Activated T-cell treated with anti-CD3 and anti-CD28 coated beads, Interleukin-2, amount 50 U/mL, for 24 hours (primary cell): Measurements from ENCODE around the gene CSNK1A1.
"Not testable (repeated sequence)": the region's sequence is repeated elsewhere in the genome, so short reads cannot be mapped to it uniquely, and the experiment has no call there.

Source experiments
- DNase-seq: peaks from one replicate; pipeline ENCODE4 v3.0.0-alpha.2; 2020
- H3K27ac Mint-ChIP-seq: 2 replicates; pipeline ENCODE4 v1.8.0; 2020; ENCODE audit warnings: mild to moderate bottlenecking, mixed read lengths
- H3K27me3 Mint-ChIP-seq: 2 replicates; pipeline ENCODE4 v1.8.0; 2020; ENCODE audit warnings: mixed read lengths
- H3K36me3 Mint-ChIP-seq: 2 replicates; pipeline ENCODE4 v1.8.0; 2020; ENCODE audit warnings: low read depth, mixed read lengths
- H3K4me1 Mint-ChIP-seq: 2 replicates; pipeline ENCODE4 v1.8.0; 2020; ENCODE audit warnings: low read depth, mixed read lengths
- H3K4me3 Mint-ChIP-seq: 2 replicates; pipeline ENCODE4 v1.8.0; 2020; ENCODE audit warnings: mild to moderate bottlenecking, moderate library complexity, mixed read lengths
- H3K9me3 Mint-ChIP-seq: 2 replicates; pipeline ENCODE4 v1.8.0; 2020; ENCODE audit warnings: mixed read lengths

The CSNK1A1 gene

GRCh38 chr5:149453618-149454415, 97.4 kb downstream of the CSNK1A1 start:
- no peak for DNase-seq
- peaks cover 1% of the 10 kb centered on the region for H3K4me1 Mint-ChIP-seq
- no peaks in the 10 kb centered on the region for H3K27me3 Mint-ChIP-seq
- H3K9me3 Mint-ChIP-seq, result no peaks in the 10 kb centered on the region
- H3K4me3 Mint-ChIP-seq, result no peak overlapping the region
- H3K36me3 Mint-ChIP-seq, result no peaks in the 10 kb centered on the region
- H3K27ac Mint-ChIP-seq, result no peak overlapping the region

DNA sequence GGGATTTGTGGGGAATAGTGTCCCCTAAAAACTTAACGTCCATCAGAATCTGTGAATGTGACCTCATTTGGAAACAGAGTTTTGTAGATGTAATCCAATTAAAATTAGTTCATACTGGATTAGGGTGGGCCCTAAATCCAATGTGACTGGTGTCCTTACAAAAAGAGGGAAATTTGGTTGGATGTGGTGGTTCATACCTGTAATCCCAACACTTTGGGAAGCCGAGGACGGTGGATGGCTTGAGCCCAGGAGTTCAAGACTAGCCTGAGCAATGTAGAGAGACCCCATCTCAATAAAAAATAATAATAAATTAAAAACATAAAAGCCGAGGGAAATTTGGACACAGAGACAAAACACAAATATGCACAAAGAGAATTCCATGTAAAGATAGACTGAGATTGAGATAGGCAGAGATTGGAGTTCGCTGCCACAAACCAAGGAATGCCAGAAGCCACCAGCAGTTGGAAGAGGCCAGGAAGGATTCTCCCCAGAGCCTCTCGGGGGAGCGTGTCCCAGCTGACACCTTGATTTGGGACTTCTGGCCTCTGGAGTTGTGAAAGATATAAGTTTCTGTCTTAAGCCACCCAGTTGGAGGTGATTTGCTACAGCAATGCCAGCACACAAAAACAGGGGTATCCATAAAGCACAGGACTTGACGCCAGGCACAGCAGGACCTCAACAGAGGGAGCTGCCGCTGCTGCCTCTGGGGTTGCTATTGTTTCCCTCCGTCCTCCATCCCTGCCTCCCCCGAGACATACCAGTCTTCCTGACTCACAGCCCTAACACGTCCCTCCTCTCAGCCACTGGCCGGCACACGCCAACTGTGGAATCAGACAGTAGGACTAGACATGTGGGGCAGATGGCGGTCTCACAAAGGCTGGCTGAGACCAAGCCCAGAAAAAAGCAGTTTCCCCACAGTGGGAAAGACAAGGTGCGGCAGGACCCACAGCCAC, 98.3 kb downstream of the CSNK1A1 start:
- Mint-ChIP-seq H3K27me3 (no peaks in the 10 kb centered on the region), H3K4me3 (no peak overlapping the region), H3K4me1 (peaks cover 1% of the 10 kb centered on the region), H3K27ac (no peak overlapping the region), H3K36me3 (no peaks in the 10 kb centered on the region), H3K9me3 (no peaks in the 10 kb centered on the region)
- no peak for DNase-seq

GRCh38 chr5:149452007-149452664, 99.1 kb downstream of the CSNK1A1 start:
- Mint-ChIP-seq H3K27me3 (no peaks in the 10 kb centered on the region), H3K36me3 (no peaks in the 10 kb centered on the region), H3K27ac (no peak overlapping the region), H3K4me3 (no peak overlapping the region), H3K9me3 (no peaks in the 10 kb centered on the region), H3K4me1 (peaks cover 1% of the 10 kb centered on the region)
- DNase-seq, result no peak

- DNase-seq, result no peak
- Mint-ChIP-seq H3K27ac (no peak overlapping the region), H3K36me3 (no peaks in the 10 kb centered on the region), H3K4me3 (no peak overlapping the region), H3K4me1 (no peaks in the 10 kb centered on the region), H3K27me3 (no peaks in the 10 kb centered on the region), H3K9me3 (no peaks in the 10 kb centered on the region)
These were observed 101.0 kb downstream of the CSNK1A1 start for GRCh38 chr5:149450199-149450598.

DNA sequence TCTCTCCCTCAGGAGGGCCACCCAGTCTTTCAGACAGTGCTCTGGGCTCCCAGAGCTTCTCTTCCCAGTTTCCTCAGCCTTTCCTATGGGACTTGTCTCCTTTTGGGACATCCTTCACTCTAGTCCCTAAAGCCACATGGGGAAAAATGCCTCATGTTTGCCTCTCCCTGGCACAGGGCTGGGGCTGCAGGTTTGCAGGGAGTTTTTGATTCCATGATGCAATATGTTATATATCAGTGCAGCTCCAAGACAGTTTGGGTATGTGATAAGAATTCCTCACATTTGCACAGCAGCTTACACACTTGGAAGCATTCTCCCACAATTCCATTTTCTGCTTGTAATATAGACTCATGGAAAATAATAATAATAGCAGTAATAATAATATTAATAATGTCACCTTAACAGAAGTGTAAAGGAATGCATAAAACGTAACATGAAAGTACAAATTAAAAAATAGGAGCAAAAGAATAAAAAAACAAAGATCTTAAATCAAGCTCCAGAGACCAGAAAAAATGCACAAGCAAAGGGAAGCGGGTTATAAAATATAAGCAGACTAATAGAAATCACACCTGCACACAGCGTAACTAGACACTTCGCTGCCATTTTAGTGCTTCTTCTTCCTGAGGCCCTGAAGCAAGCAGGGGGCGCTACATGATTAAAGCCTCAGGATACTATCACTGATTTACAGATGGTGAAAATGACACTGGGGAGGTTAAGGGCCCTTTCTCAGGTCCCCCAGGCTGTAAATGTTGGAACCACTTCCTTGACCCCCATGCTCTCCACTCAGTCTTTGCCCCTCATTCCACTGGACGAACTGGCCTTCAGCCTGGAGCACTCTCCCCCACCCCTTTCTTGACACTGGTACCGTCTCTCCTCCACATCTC, 102.2 kb downstream of the CSNK1A1 start:
- H3K4me3 Mint-ChIP-seq, result no peak overlapping the region
- H3K4me1 Mint-ChIP-seq, result no peaks in the 10 kb centered on the region

GRCh38 chr5:149448431-149448830, 102.8 kb downstream of the CSNK1A1 start:
- DNase-seq, result no peak
- H3K27ac Mint-ChIP-seq, result no peak overlapping the region
- H3K36me3 Mint-ChIP-seq, result no peaks in the 10 kb centered on the region
- no peaks in the 10 kb centered on the region for H3K4me1 Mint-ChIP-seq
- H3K27me3 Mint-ChIP-seq, result no peaks in the 10 kb centered on the region
- no peak overlapping the region for H3K4me3 Mint-ChIP-seq
- no peaks in the 10 kb centered on the region for H3K9me3 Mint-ChIP-seq

More for the DNA sequence above, 102.2 kb downstream of the CSNK1A1 start:
- Mint-ChIP-seq H3K36me3 (no peaks in the 10 kb centered on the region), H3K9me3 (no peaks in the 10 kb centered on the region), H3K27ac (no peak overlapping the region), H3K27me3 (no peaks in the 10 kb centered on the region)
- no peak for DNase-seq

- Mint-ChIP-seq H3K9me3 (no peaks in the 10 kb centered on the region), H3K27me3 (no peaks in the 10 kb centered on the region), H3K4me1 (no peaks in the 10 kb centered on the region), H3K4me3 (no peak overlapping the region), H3K27ac (no peak overlapping the region), H3K36me3 (no peaks in the 10 kb centered on the region)
- DNase-seq, result no peak
These were observed 103.6 kb downstream of the CSNK1A1 start for GRCh38 chr5:149447373-149448367.

DNA sequence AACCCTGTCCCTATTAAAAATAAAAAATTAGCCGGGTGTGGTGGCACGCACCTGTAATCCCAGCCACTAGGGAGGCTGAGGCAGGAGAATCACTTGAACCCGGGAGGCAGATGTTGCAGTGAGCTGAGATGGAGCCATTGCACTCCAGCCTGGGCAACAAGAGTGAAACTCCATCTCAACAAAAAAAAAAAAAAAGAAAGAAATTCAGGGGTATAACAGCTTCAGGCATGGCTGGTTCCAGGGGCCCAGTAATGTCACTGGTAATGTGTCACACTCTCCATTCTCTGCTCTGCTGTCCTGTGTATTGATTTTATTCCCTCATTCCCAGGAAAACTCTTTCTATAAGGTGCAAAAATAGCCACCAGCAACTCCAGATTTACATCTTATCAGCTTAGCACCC, 104.4 kb downstream of the CSNK1A1 start:
- H3K27ac Mint-ChIP-seq, H3K36me3 Mint-ChIP-seq, DNase-seq: not testable (repeated sequence)

DNA sequence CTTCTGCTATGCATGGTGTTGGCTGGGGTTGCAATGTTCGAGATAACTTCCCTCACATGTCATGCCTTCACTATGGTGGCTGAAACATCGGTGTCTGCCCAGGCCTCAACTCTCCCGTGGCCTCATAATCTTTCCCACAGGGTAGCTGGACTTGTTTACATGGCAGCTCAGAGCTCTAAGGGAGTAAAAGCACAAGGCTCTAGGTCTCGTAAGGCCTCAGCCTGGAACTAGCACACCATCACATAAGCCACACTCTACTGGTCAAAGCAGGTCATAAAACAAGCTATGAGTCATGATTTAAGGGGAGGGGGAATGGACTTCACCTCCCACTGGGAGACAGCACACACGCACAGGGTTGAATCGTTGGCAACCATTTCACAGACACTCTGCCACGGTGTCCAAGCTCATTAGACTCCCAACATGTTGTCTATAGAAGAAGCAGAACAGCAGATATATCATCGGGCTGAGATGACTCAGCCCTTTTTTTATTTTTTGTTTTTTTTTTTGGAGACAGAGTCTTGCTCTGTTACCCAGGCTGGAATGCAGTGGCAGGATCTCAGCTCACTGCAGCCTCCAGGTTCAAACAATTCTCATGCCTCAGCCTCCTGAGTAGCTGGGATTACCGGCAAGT, 105.4 kb downstream of the CSNK1A1 start:
- Mint-ChIP-seq H3K27ac (no peak overlapping the region), H3K4me1 (peaks cover 2% of the 10 kb centered on the region), H3K36me3 (no peaks in the 10 kb centered on the region), H3K27me3 (no peaks in the 10 kb centered on the region), H3K9me3 (no peaks in the 10 kb centered on the region), H3K4me3 (no peak overlapping the region)
- DNase-seq, result no peak

More for the DNA sequence above, 104.4 kb downstream of the CSNK1A1 start:
- H3K9me3 Mint-ChIP-seq, H3K4me3 Mint-ChIP-seq, H3K27me3 Mint-ChIP-seq, H3K4me1 Mint-ChIP-seq: not testable (repeated sequence)

DNA sequence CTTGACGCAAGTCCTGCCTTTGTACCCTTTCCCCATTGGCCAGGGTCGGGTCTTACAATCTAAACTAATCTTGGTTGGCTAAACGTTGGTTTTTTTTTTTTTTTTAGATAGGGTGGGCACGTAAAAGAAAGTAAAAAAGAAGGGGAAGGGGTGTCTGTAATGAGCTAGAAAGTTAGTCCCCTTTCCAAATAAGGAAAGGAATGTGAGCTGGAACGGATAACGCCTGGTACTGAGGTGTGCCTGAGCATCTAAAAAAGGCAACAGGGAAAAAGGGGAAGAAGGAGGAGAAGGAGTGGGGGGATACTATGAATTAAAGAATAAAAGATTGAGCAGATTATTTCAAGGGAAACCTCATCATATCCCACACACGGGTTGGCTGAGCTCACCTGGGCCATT, 105.9 kb downstream of the CSNK1A1 start:
- H3K27ac Mint-ChIP-seq, result no peak overlapping the region
- H3K27me3 Mint-ChIP-seq, result no peaks in the 10 kb centered on the region
- H3K9me3 Mint-ChIP-seq, result no peaks in the 10 kb centered on the region
- no peaks in the 10 kb centered on the region for H3K36me3 Mint-ChIP-seq
- H3K4me1 Mint-ChIP-seq, result peaks cover 3% of the 10 kb centered on the region
- H3K4me3 Mint-ChIP-seq, result no peak overlapping the region
- DNase-seq, result no peak

GRCh38 chr5:149444430-149444829, 106.8 kb downstream of the CSNK1A1 start:
- H3K4me1 Mint-ChIP-seq, result peaks cover 11% of the 10 kb centered on the region
- not testable (repeated sequence) for H3K27me3 Mint-ChIP-seq, DNase-seq, H3K9me3 Mint-ChIP-seq, H3K27ac Mint-ChIP-seq, H3K4me3 Mint-ChIP-seq, H3K36me3 Mint-ChIP-seq

- H3K4me3 Mint-ChIP-seq, result no peak overlapping the region
- H3K9me3 Mint-ChIP-seq, result no peaks in the 10 kb centered on the region
- no peak overlapping the region for H3K27ac Mint-ChIP-seq
- H3K27me3 Mint-ChIP-seq, result no peaks in the 10 kb centered on the region
- peaks cover 14% of the 10 kb centered on the region for H3K4me1 Mint-ChIP-seq
- DNase-seq, result no peak
- no peaks in the 10 kb centered on the region for H3K36me3 Mint-ChIP-seq
These were observed 108.0 kb downstream of the CSNK1A1 start for GRCh38 chr5:149443210-149443609.
